H1 (cell line): ENCODE data around the gene C22orf42. TPM values are rescaled to one million over a fixed set of nuclear protein-coding genes. Genes with fewer than 3 reads are reported as not detected.

Experiments used
- CTCF ChIA-PET: fragments of 300-600 bp; sonication (Branson Sonifier 250); formaldehyde crosslinking; loops from one replicate; lab custom pipeline; 2021; ENCODE audit not compliant: partially characterized antibody; lab: Charles Lee
- POLR2A ChIA-PET: fragments of 300-600 bp; sonication (Branson Sonifier 250); formaldehyde crosslinking; loops from one replicate; lab custom pipeline; 2021; ENCODE audit warnings: inconsistent platforms; ENCODE audit not compliant: partially characterized antibody; lab: Charles Lee
- DNase-seq, 2 experiments: peaks; one replicate each; pipeline versions ENCODE4 v3.0.0 to v3.0.0-alpha.2; 2010 to 2022; ENCODE audit warnings: low spot score in 2 of 2, low read depth in 1 of 2, mixed read lengths in 1 of 2
- FAIRE-seq: peaks from 2 replicates; lab custom pipeline; 2011; peaks lifted over from hg19 to GRCh38; lab: Jason Lieb, UNC
- H2AFZ ChIP-seq: 2 replicates; pipeline ENCODE4 v1.8.1; 2012; ENCODE audit warnings: low read length, inconsistent platforms
- H2AK5ac ChIP-seq: 2 replicates; pipeline ENCODE4 v1.6.1; 2013; ENCODE audit warnings: low read depth, low read length
- H2BK120ac ChIP-seq: replicated peaks from 2 replicates; pipeline ENCODE3; 2013; ENCODE audit warnings: low read depth, low read length, inconsistent platforms
- H2BK12ac ChIP-seq: 2 replicates; pipeline ENCODE4 v1.6.1; 2013; ENCODE audit warnings: low read depth, low read length
- H2BK15ac ChIP-seq: 2 replicates; pipeline ENCODE4 v1.6.1; 2013; ENCODE audit warnings: low read length
- H2BK20ac ChIP-seq: 2 replicates; pipeline ENCODE4 v1.6.1; 2013; ENCODE audit warnings: low read length
- H2BK5ac ChIP-seq: 2 replicates; pipeline ENCODE4 v1.6.1; 2013; ENCODE audit warnings: low read depth, low read length
- H3K14ac ChIP-seq: 2 replicates; pipeline ENCODE4 v1.6.1; 2013; ENCODE audit warnings: inconsistent platforms; ENCODE audit not compliant: insufficient read length
- H3K18ac ChIP-seq: 2 replicates; pipeline ENCODE4 v1.6.1; 2013; ENCODE audit warnings: low read length; ENCODE audit errors: extremely low read depth
- H3K23ac ChIP-seq: 2 replicates; pipeline ENCODE4 v1.6.1; 2013; ENCODE audit warnings: inconsistent platforms; ENCODE audit not compliant: insufficient read length
- H3K23me2 ChIP-seq: 2 replicates; pipeline ENCODE4 v1.6.1; 2013; ENCODE audit warnings: low read depth, low read length
- H3K27ac ChIP-seq: 2 replicates; pipeline ENCODE4 v1.6.1; 2011; ENCODE audit warnings: low read depth, low read length, inconsistent platforms
- H3K27me3 ChIP-seq, 4 experiments: replicated peaks in 1 of 4; 1 replicate in 1 of 4; 2 replicates in 3 of 4; pipeline versions ENCODE4 v1.6.1 to v1.8.1; 2011 to 2013; ENCODE audit warnings: low read length in 3 of 4, mild to moderate bottlenecking in 3 of 4, inconsistent platforms in 2 of 4, mixed read lengths in 2 of 4, moderate library complexity in 1 of 4; ENCODE audit not compliant: control insufficient read depth in 3 of 4, insufficient read depth in 3 of 4; ENCODE audit errors: extremely low read depth in 1 of 4
- H3K36me3 ChIP-seq, 4 experiments: 2 replicates each; pipeline versions ENCODE4 v1.6.1 to v1.8.1; 2011 to 2013; ENCODE audit warnings: mild to moderate bottlenecking in 4 of 4, low read length in 3 of 4, moderate library complexity in 2 of 4, control low read depth in 1 of 4, inconsistent platforms in 1 of 4; ENCODE audit not compliant: insufficient read depth in 4 of 4, control insufficient read depth in 2 of 4
- H3K4ac ChIP-seq: replicated peaks from 2 replicates; pipeline ENCODE3; 2013; ENCODE audit warnings: low read length, low read depth, mixed read lengths, inconsistent platforms; ENCODE audit not compliant: insufficient read length
- H3K4me1 ChIP-seq, 4 experiments: replicated peaks in 1 of 4; 1 replicate in 1 of 4; 2 replicates in 3 of 4; pipeline versions ENCODE4 v1.6.1 to v1.8.1; 2011 to 2013; ENCODE audit warnings: low read length in 3 of 4, inconsistent platforms in 2 of 4, mixed read lengths in 1 of 4; ENCODE audit not compliant: insufficient read depth in 4 of 4, control insufficient read depth in 3 of 4
- H3K4me2 ChIP-seq, 2 experiments: 2 replicates each; pipeline versions ENCODE4 v1.6.1 to v1.8.1; 2011 to 2013; ENCODE audit warnings: low read depth in 2 of 2, low read length in 2 of 2, control low read depth in 1 of 2, inconsistent platforms in 1 of 2, mild to moderate bottlenecking in 1 of 2; ENCODE audit not compliant: insufficient read depth in 1 of 2
- H3K4me3 ChIP-seq, 4 experiments: fragments of 200-600, 300-600 bp in 1 of 4; sonication (generic), shearing (Covaris generic), sonication (Bioruptor Twin) in 1 of 4; 2 replicates each; pipeline versions ENCODE4 v1.5.1 to v1.8.1; 2011 to 2016; ENCODE audit warnings: low read length in 4 of 4, low read depth in 3 of 4, control low read depth in 2 of 4, inconsistent platforms in 2 of 4, mild to moderate bottlenecking in 2 of 4, mixed read lengths in 1 of 4, moderate library complexity in 1 of 4; ENCODE audit not compliant: insufficient read depth in 2 of 4; ENCODE audit errors: extremely low read depth in 1 of 4
- H3K56ac ChIP-seq: replicated peaks from 2 replicates; pipeline ENCODE3; 2013; ENCODE audit warnings: low read depth, mild to moderate bottlenecking, mixed read lengths, low read length, inconsistent platforms; ENCODE audit not compliant: insufficient read length
- H3K79me1 ChIP-seq: 2 replicates; pipeline ENCODE4 v1.6.1; 2013; ENCODE audit warnings: low read depth, low read length, control low read depth
- H3K79me2 ChIP-seq, 2 experiments: 2 replicates each; pipeline versions ENCODE4 v1.6.1 to v1.8.1; 2012 to 2013; ENCODE audit warnings: low read length in 2 of 2, mild to moderate bottlenecking in 2 of 2, inconsistent platforms in 1 of 2; ENCODE audit not compliant: insufficient read depth in 2 of 2, control insufficient read depth in 1 of 2
- H3K9ac ChIP-seq, 4 experiments: replicated peaks in 1 of 4; 1 replicate in 1 of 4; 2 replicates in 3 of 4; pipeline versions ENCODE4 v1.6.1 to v1.8.1; 2011 to 2013; ENCODE audit warnings: low read depth in 3 of 4, low read length in 3 of 4, control low read depth in 2 of 4, mild to moderate bottlenecking in 2 of 4, moderate library complexity in 2 of 4, inconsistent platforms in 1 of 4; ENCODE audit errors: extremely low read depth in 1 of 4
- H3K9me3 ChIP-seq, 2 experiments: 2 replicates each; pipeline versions ENCODE4 v1.6.1 to v1.8.1; 2012 to 2013; ENCODE audit warnings: mild to moderate bottlenecking in 2 of 2, moderate library complexity in 2 of 2, control low read depth in 1 of 2, inconsistent platforms in 1 of 2, low read depth in 1 of 2, low read length in 1 of 2, mixed read lengths in 1 of 2; ENCODE audit not compliant: insufficient read depth in 2 of 2
- H4K20me1 ChIP-seq, 2 experiments: replicated peaks in 1 of 2; 2 replicates each; pipeline versions ENCODE3 to v1.8.1; 2011 to 2013; ENCODE audit warnings: inconsistent platforms in 2 of 2, low read length in 2 of 2, mild to moderate bottlenecking in 1 of 2; ENCODE audit not compliant: insufficient read depth in 2 of 2, control insufficient read depth in 1 of 2
- H4K5ac ChIP-seq: 2 replicates; pipeline ENCODE4 v1.6.1; 2013; ENCODE audit warnings: low read length, low read depth, mixed read lengths, inconsistent platforms; ENCODE audit not compliant: insufficient read length
- H4K8ac ChIP-seq: 2 replicates; pipeline ENCODE4 v1.8.0; 2013; ENCODE audit warnings: mild to moderate bottlenecking, moderate library complexity, low read length, inconsistent platforms; ENCODE audit not compliant: insufficient read depth; ENCODE audit errors: extremely low read depth
- H4K91ac ChIP-seq: replicated peaks from 2 replicates; pipeline ENCODE3; 2013; ENCODE audit warnings: low read length, mixed read lengths, inconsistent platforms; ENCODE audit not compliant: insufficient read length
- CBX5 ChIP-seq: fragments of 300-800, 300-1000 bp; sonication (generic); IDR thresholded peaks from 2 replicates; pipeline ENCODE4 v1.7.1; 2016; ENCODE audit warnings: antibody characterized with exemption, low read length, low read depth
- EP300 ChIP-seq, 2 experiments: IDR thresholded peaks; 1 replicate in 1 of 2; 2 replicates in 1 of 2; pipeline ENCODE4 v1.6.1; 2011 to 2012; ENCODE audit warnings: low read depth in 2 of 2, low read length in 2 of 2, mild to moderate bottlenecking in 2 of 2, borderline replicate concordance in 1 of 2, inconsistent platforms in 1 of 2, moderate library complexity in 1 of 2
- HDAC6 ChIP-seq: IDR thresholded peaks from one replicate; pipeline ENCODE4 v1.7.1; 2012; ENCODE audit warnings: low read depth, mild to moderate bottlenecking, inconsistent platforms, low read length, moderate library complexity
- KDM5A ChIP-seq: fragments of 200-600 bp; IDR thresholded peaks from 2 replicates; pipeline ENCODE4 v1.7.1; 2012; ENCODE audit warnings: mild to moderate bottlenecking, low read length, inconsistent platforms, mixed read lengths
- NRF1 ChIP-seq: IDR thresholded peaks from 2 replicates; pipeline ENCODE4 v1.6.1; 2011; ENCODE audit warnings: mild to moderate bottlenecking, low read depth, low read length, improper control_type of control experiment
- POLR2AphosphoS5 ChIP-seq: IDR thresholded peaks from 2 replicates; pipeline ENCODE4 v1.6.1; 2011; ENCODE audit warnings: low read depth, low read length
- RFX5 ChIP-seq: IDR thresholded peaks from 2 replicates; pipeline ENCODE4 v1.6.1; 2011; ENCODE audit warnings: low read depth, low read length, improper control_type of control experiment, borderline replicate concordance
- RNF2 ChIP-seq: fragments of 200-900, 300-1000 bp; sonication (generic); IDR thresholded peaks from 2 replicates; pipeline ENCODE4 v1.7.1; 2016; ENCODE audit warnings: borderline replicate concordance, low read depth, mild to moderate bottlenecking, antibody characterized with exemption, low read length; ENCODE audit not compliant: poor library complexity, severe bottlenecking; ENCODE audit errors: missing control alignments
- SAP30 ChIP-seq: fragments of 300-600 bp; sonication (generic); IDR thresholded peaks from 2 replicates; pipeline ENCODE4 v1.7.1; 2012; ENCODE audit warnings: low read length, moderate library complexity, mild to moderate bottlenecking, inconsistent platforms; ENCODE audit not compliant: insufficient read depth, insufficient replicate concordance
- SIRT6 ChIP-seq: IDR thresholded peaks from one replicate; pipeline ENCODE4 v1.7.1; 2012; ENCODE audit warnings: low read length, inconsistent platforms
- TCF12 ChIP-seq: IDR thresholded peaks from 2 replicates; pipeline ENCODE4 v1.6.1; 2011; ENCODE audit warnings: low read depth, mild to moderate bottlenecking, low read length
- WGBS, 2 experiments: shearing (Covaris generic) in 1 of 2; methylation state at CpG; one replicate each; pipeline versions ENCODE4 v1.1.6 to v1.1.7; 2013 to 2015; ENCODE audit warnings: low lambda C conversion rate in 2 of 2, mixed read lengths in 2 of 2, inconsistent platforms in 1 of 2, low coverage in 1 of 2, missing lambda C conversion rate in 1 of 2; ENCODE audit not compliant: insufficient replicate concordance in 2 of 2, insufficient coverage in 1 of 2, insufficient read length in 1 of 2; ENCODE audit errors: extremely low coverage in 1 of 2, missing lambda C conversion rate in 1 of 2; 5-methylcytosine and 5-hydroxymethylcytosine counted together
- polyA plus RNA-seq, 7 experiments: library from polyadenylated mRNA; depleted of rRNA in 3 of 7; stranded (reverse) in 5 of 7; unstranded in 2 of 7; fragments of >200 nt in 5 of 7; fragments of 200-250 nt in 2 of 7; gene quantifications; 1 replicate in 5 of 7; 2 replicates in 1 of 7; 4 replicates in 1 of 7; pipeline versions ENCODE4 v1.2.1 to v1.2.3, GENCODE V29; 2011 to 2013; ENCODE audit warnings: missing spikeins in 2 of 7, mixed read lengths in 2 of 7
- total RNA-seq: library from RNA; stranded (reverse); fragmentation: NEBNext Ultra II Directional; extraction: Animal tissue kit (Norgen Biotek cat#: 25700); gene quantifications from 2 replicates; pipeline ENCODE4 v1.2.1, GENCODE V29; 2021
- TF ChIP-seq, protein P1 (sequence below): IDR thresholded peaks from 2 replicates; pipeline ENCODE4 v1.6.1; 2012; ENCODE audit warnings: low read length, inconsistent platforms

The C22orf42 gene
- total and polyA plus RNA-seq, 2 of the 8 experiments (the other 6 are each of a cell fraction or from before 2014, with no cell fraction given): 0.50 TPM; not detected in 1

DNA sequence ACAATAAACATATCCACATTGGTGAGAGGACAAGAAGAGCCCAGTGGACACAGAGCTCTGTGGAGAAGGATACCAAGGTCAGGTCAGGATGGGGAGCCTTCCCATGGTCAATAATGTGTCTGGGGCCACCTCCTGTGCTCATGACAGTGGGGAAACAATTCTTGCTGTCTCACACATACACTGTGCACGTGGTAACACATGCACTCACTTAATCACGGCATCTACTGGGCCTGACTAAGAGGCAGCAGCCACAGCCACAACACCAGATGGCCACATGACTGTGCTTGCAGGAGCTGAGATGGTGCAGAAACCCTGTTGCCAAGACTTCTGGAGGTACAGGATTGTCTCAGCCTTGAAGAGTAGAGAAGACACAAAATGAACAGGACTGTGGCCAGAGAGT lies 28.6 kb downstream of the C22orf42 start:
- Histone ChIP-seq H3K79me2 (no peaks in the 10 kb centered on the region), H3K27me3 (no peaks in the 10 kb centered on the region), H4K8ac (no peak overlapping the region), H2BK12ac (no peak overlapping the region), H4K5ac (no peak overlapping the region), H4K20me1 (no peaks in the 10 kb centered on the region), H3K4ac (no peak overlapping the region), H3K56ac (no peak overlapping the region), H3K23me2 (no peaks in the 10 kb centered on the region), H3K9ac (no peak overlapping the region), H2BK15ac (no peak overlapping the region), H3K14ac (no peak overlapping the region), H3K23ac (no peak overlapping the region), H2BK20ac (no peak overlapping the region), H3K18ac (no peak overlapping the region), H3K4me2 (no peak overlapping the region), H4K91ac (peak overlapping the region; percentile 54), H3K9me3 (no peaks in the 10 kb centered on the region), H3K79me1 (no peaks in the 10 kb centered on the region), H2BK5ac (no peak overlapping the region), H3K4me3 (no peak overlapping the region), H2AFZ (no peak overlapping the region), H3K4me1 (no peaks in the 10 kb centered on the region), H2BK120ac (no peak overlapping the region), H3K27ac (no peak overlapping the region), H3K36me3 (no peaks in the 10 kb centered on the region), H2AK5ac (no peak overlapping the region)
- ChIA-PET CTCF (interaction anchor here (0.7 to 2.8 kb wide), 9 partner anchors 12 to 249 kb away, joined by 3 to 20 read pairs (median 4); no protein-coding TSS in a partner anchor), POLR2A (no interaction called here)
- no peak for FAIRE-seq
- 94% methylated on average over 2 of the region's 2 CpGs; no CpG with 5 or more reads in 1 of the 2 experiments for WGBS, 2 experiments
- no peak for DNase-seq
- no peak for TF ChIP-seq SAP30
- TF ChIP-seq, protein P1, sequence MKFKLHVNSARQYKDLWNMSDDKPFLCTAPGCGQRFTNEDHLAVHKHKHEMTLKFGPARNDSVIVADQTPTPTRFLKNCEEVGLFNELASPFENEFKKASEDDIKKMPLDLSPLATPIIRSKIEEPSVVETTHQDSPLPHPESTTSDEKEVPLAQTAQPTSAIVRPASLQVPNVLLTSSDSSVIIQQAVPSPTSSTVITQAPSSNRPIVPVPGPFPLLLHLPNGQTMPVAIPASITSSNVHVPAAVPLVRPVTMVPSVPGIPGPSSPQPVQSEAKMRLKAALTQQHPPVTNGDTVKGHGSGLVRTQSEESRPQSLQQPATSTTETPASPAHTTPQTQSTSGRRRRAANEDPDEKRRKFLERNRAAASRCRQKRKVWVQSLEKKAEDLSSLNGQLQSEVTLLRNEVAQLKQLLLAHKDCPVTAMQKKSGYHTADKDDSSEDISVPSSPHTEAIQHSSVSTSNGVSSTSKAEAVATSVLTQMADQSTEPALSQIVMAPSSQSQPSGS: no peak
- no peak for TF ChIP-seq RNF2
- no peak for TF ChIP-seq KDM5A
- TF ChIP-seq SIRT6: no peak
- TF ChIP-seq TCF12: no peak
- TF ChIP-seq CBX5: no peak
- no peak for TF ChIP-seq NRF1
- TF ChIP-seq HDAC6: no peak
- no peak for TF ChIP-seq POLR2AphosphoS5
- no peak for TF ChIP-seq RFX5
- no peak for TF ChIP-seq EP300 (IDR thresholded peaks at IDR 0.05; ENCODE audit: borderline replicate concordance in 1 of 2, low read depth in 2 of 2, low read length in 2 of 2)
